HEK293 (cell line): ENCODE data around the gene SLC6A6.

Experiments
- ATF2 ChIP-seq: fragments of 450-650 bp; formaldehyde crosslinking; IDR thresholded peaks from 2 replicates; pipeline ENCODE4 v1.5.1; 2016; ENCODE audit warnings: missing biosample characterization, missing genetic modification characterization, low read depth
- CTCF ChIP-seq: fragments of 450-650 bp; formaldehyde crosslinking; IDR thresholded peaks from 2 replicates; pipeline ENCODE4 v1.5.1; 2016; ENCODE audit warnings: missing biosample characterization, missing genetic modification characterization
- PBX3 ChIP-seq: sonication (generic); formaldehyde crosslinking; IDR thresholded peaks from 2 replicates; pipeline ENCODE4 v1.8.1; 2022; ENCODE audit warnings: mild to moderate bottlenecking, moderate library complexity, missing genetic modification reagents
- RBAK ChIP-seq: fragments of 450-650 bp; formaldehyde crosslinking; IDR thresholded peaks from 2 replicates; pipeline ENCODE4 v1.5.1; 2016; ENCODE audit warnings: missing biosample characterization, missing genetic modification characterization
- ZBTB44 ChIP-seq: fragments of 450-650 bp; IDR thresholded peaks from 2 replicates; pipeline ENCODE4 v1.5.1; 2018; ENCODE audit warnings: missing biosample characterization, mild to moderate bottlenecking, missing genetic modification characterization
- ZNF311 ChIP-seq: fragments of 450-650 bp; formaldehyde crosslinking; IDR thresholded peaks from 2 replicates; pipeline ENCODE4 v1.5.1; 2017; ENCODE audit warnings: missing biosample characterization, missing genetic modification characterization, borderline replicate concordance
- ZNF76 ChIP-seq: fragments of 450-650 bp; formaldehyde crosslinking; IDR thresholded peaks from 2 replicates; pipeline ENCODE4; 2016; ENCODE audit warnings: low read depth, missing biosample characterization, missing genetic modification characterization, borderline replicate concordance

- no peak for TF ChIP-seq ZBTB44 (tag by site-specific recombination)
- no peak for TF ChIP-seq ATF2 (tag by site-specific recombination)
- no peak for TF ChIP-seq RBAK (tag by site-specific recombination)
- no peak for TF ChIP-seq CTCF (tag by site-specific recombination)
- TF ChIP-seq PBX3: no peak
- TF ChIP-seq ZNF76 (tag by site-specific recombination): no peak
- no peak for TF ChIP-seq ZNF311 (tag by site-specific recombination)
Observed at GRCh38 chr3:14503706-14504065, 101.3 kb downstream of the SLC6A6 start.
